A549 (cell line): ENCODE data around the gene ZNF441.

Experiments used
- BHLHE40 ChIP-seq: IDR thresholded peaks from 2 replicates; pipeline ENCODE4 v1.6.1; 2012; ENCODE audit warnings: low read depth, low read length, inconsistent platforms
- CTCF ChIP-seq: fragments of >200 bp; sonication (Bioruptor Twin); formaldehyde crosslinking; IDR thresholded peaks from 3 replicates; pipeline ENCODE4 v1.5.1; 2016
- KDM1A ChIP-seq: fragments of 200-600 bp; sonication (generic); IDR thresholded peaks from 2 replicates; pipeline ENCODE4 v1.6.1; 2016; ENCODE audit warnings: low read depth, mild to moderate bottlenecking
- POLR2A ChIP-seq: IDR thresholded peaks from 2 replicates; pipeline ENCODE4 v1.6.1; 2012; ENCODE audit warnings: mild to moderate bottlenecking, low read length
- RCOR1 ChIP-seq: fragments of 150-350 bp; IDR thresholded peaks from 2 replicates; pipeline ENCODE4 v1.6.1; 2014; ENCODE audit warnings: antibody characterized with exemption, low read length, low read depth

GRCh38 chr19:11763611-11764010 lies 3.2 kb upstream of the ZNF441 start:
- TF ChIP-seq RCOR1 (no peak), KDM1A (no peak), POLR2A (no peak), BHLHE40 (no peak), CTCF (no peak)
